Measurements from ENCODE around the gene GLYATL1.

The GLYATL1 gene, protein sequence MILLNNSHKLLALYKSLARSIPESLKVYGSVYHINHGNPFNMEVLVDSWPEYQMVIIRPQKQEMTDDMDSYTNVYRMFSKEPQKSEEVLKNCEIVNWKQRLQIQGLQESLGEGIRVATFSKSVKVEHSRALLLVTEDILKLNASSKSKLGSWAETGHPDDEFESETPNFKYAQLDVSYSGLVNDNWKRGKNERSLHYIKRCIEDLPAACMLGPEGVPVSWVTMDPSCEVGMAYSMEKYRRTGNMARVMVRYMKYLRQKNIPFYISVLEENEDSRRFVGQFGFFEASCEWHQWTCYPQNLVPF

DNA sequence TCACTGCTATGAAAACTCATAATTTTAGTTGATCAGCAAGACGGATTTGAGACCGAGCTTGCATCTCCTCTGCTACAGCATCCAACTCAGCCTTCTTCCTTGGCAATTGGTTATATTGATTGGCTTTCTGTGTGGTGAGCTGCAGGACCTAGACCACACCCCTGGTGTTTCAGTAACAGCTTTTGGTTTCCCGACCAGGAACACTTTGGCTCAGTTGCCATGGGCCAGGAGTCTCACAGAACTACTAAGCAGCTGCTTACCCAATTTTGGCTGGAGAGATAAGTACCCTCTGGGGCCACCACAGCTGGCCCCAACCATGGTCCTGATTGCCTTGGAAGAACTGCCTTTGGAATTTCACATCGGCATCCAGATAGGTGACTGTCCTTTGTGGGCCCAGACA, at the start of gene GLYATL1:
TSS of gene GLYATL1 (plus strand) at position 212 of the 400 bp plus-strand sequence. CDS start 7,600 bp downstream, outside the sequence.
- DNase-seq (ENCODE audit: low read depth in 2 of 2): no peak

DNA sequence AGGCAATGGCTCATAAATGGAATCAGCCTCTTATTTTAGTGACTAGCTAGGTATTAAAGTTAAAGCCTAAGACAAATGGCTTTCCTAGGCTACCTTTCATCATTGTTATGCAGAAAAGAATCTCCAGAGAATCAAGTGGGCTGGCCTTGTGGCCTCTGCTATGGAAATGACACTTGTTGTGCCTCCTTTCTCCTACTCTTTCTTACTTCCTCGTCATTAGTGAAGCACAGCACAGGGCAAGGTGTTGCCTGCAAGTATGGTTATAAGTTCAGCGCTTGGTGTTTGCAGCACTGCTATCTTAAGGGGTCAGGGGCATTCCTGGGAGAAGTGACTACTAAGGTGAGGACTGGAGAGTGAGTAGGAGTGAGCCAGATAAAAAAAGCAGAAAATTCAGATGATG, 45.4 kb upstream of the GLYATL1 start:
- DNase-seq (ENCODE audit: low read depth in 2 of 2): no peak

DNA sequence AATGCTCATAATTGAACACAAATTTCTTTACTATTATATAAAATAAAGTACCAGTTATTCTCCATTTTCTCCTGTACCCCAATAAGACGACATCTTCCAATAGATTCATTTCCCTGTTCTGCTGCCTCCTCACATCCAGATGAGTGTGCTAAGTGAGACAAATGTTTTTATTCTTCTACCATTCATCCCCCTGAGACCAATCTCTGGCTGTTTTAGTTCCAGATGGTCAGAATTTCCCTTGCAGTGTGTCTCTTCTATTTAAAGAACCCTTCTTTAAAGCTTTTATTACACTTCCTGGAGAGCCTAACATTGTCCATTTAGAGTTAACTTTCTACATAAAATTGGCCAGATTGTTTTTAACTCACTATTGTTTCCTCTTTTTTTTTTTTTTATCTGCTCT, 41.2 kb upstream of the GLYATL1 start:
- no peak for DNase-seq (ENCODE audit: low read depth in 2 of 2)

DNA sequence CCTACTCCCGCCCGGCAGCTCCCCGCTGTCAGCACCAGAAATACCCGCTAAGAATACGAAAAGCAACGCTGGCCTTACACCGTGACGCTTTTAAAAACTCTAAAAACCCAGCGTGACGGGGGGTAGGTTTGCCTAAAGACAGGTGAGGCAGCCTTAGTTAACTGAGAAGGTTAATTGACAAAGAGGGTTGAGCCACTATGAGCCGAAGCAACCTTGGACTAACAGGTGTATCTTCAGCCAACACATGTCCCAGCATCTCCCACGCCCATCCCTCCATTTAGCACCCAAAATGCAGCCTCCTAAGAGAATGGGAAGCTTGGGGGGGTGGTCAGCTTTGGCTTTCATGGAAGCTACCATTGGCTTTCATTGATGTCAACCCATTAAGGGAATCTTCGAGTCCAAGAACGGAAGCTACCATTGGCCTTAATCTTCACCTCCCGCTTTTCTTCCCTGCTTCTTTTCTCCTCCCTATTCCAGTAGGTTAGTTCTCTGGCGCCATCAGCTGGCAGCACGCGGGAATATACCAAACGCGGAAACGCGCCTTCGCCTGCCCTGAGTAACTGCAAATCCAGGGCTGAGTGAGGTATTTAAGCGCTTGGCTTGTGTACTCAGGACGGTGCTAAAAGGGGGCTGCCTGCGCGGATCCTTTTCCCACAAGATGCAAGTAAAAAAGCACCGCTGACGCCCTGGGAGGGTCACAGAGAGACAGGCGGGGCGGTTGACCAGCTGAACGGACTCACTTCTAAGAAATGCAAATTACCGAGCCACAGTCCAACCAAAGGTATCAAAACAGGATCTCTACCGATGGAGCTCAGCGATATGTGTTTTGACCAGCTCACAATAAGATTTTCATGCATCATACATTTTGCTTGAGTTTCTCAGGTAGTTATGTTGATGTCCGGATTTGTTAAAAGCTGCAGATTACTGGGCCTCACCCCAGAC, 38.5 kb upstream of the GLYATL1 start:
- no peak for DNase-seq (ENCODE audit: low read depth in 2 of 2)

DNA sequence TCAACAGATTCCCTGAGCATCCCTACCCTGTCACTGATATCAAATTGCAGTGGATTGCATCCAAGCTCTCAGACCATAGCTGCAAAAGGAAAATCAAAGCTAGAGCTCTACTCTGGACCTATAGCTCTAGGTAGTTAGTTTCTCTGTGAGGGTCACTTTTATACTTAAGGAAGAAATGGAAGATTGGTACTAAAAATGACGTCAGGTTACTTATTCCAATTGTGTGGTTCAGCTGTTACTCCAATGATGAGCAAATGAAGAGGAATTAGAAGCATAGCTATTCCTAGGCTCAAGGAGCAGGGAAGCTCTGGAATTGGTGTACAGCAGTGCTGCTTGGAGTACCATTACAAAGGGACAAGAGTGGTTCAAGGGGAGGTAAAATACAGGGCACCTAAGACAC, 36.4 kb upstream of the GLYATL1 start:
- no peak for DNase-seq (ENCODE audit: low read depth in 2 of 2)

DNA sequence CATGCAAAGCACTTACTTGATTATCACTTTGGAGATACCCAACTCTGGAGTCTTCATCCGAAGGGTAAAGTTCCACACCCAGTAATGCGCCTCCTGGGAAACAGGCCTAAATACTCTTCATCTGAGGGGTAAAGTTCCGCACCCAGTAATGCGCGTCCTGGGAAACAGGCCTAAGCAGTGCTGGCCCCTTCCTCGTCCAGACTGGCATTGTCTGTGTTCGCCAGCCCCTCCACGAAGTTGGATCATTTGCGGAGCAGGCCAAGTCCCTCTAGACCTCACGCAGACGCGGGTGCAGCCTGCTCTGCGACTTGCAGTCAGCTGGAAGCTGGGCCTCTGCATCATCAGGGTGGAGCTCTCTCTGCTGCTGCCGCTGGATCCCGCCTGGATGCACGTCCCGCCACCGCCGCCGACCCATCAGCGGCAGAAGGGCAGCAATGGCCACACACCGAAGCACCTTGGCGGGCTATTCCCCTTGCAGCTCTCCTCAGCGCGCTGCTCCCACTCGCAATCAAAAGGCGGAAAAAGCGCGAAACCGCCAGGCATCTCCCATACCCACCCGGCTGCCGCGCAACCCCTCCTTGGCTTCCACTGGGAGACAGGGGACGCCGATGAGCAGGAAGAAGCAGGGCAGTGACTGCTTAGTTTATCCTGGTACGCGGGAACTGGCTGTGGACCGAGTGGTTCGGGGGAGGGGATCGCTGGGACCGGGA, 34.1 kb upstream of the GLYATL1 start:
- no peak for DNase-seq (ENCODE audit: low read depth in 2 of 2)

DNA sequence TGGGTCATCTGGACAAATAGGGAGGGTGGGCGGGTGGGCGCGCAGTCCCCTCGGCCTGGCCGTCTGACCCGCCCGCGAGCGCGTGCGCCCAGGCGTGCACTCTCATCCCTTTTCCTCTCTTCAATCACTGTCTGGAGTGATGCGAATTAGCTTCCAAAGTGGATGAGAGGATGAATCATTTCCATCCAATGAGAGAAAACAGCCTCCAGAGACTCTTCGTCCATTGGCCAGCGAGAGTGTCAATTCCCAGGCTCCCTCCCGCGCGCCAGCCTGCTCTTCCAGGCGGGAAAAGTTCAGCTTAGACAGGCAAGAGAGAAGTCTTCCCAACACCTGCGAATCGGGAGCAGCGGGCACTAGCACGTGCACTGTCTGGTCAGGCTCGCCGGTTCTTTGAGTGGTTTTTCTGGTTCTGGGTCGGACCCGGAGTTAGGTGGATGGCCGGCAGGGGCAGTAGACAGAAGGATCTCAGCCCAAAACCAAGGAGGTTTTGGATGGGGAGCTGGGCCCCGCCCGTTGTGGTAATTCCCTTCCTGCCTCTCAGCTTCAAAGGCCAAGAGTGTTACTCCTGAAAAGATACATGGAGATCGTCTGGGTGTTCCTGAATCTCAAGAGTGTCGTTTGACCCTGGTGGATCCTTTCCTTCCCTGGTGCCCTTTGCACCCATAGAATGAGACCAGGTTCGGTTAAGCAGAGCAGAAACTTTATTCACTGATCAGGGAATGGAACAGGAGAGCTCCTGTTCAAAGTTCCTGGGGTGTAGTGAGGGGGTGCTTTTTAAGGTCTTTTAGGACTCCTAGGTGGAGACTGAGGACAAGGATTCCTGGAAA, 33.4 kb upstream of the GLYATL1 start:
- no peak for DNase-seq (ENCODE audit: low read depth in 2 of 2)

DNA sequence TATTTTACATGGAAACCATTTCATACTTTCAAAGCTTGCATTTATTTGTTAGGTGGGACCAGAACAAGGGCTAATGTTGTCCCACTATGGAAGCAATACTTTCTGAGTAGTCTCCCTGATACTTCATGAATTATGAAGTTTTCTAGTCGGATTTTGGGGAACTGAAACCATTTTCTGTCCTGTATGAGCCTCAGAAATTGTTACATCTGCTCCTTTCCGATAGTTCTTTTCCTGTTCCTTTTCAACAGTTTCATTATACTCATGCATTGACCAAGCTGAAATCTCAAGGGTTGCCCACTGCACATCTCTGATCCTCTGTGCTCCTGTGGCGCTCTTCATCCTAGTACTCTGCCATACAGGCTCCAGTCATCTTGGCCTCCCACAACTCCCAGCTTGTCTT, 31.5 kb upstream of the GLYATL1 start:
- no peak for DNase-seq (ENCODE audit: low read depth in 2 of 2)

DNA sequence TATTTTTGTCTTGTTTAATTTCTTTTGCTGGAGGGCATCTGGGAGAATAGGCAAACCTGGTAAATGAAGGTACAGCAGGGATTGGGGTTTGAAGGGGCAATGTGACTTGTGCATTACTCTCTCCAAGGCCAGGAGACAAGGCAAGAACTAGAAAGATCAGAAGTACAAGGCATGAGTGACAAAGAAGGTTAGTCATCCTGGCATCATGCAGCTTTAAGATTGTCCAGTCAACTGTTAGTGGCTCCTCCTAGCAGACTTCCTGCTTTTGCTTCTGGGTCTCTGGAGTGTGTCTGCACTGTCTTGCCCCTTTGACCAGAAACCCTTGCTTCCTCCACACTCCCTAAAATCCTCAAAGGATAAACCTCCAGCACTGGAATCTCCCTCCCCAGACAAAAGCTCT, 27.2 kb upstream of the GLYATL1 start:
- no peak for DNase-seq (ENCODE audit: low read depth in 2 of 2)

DNA sequence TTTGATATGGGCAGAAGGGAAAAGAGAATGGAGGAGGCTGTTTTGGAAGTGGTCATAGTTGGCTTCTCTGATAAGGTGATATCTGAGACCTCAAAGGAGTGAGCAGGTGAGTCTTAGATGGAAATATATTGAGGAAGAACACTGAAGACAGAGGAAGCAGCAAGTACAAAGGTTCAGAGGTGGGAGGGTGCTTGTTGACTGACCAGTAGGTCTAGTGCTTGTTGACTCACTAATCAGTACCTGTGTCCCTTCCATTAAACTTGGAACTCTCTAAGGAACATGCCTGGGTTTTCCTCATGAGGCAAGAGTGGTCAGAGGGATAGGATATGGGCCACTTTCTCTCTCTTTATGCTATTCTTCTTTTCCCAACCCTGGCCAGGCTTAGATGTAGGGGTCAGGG, 25.6 kb upstream of the GLYATL1 start:
- no peak for DNase-seq (ENCODE audit: low read depth in 2 of 2)

DNA sequence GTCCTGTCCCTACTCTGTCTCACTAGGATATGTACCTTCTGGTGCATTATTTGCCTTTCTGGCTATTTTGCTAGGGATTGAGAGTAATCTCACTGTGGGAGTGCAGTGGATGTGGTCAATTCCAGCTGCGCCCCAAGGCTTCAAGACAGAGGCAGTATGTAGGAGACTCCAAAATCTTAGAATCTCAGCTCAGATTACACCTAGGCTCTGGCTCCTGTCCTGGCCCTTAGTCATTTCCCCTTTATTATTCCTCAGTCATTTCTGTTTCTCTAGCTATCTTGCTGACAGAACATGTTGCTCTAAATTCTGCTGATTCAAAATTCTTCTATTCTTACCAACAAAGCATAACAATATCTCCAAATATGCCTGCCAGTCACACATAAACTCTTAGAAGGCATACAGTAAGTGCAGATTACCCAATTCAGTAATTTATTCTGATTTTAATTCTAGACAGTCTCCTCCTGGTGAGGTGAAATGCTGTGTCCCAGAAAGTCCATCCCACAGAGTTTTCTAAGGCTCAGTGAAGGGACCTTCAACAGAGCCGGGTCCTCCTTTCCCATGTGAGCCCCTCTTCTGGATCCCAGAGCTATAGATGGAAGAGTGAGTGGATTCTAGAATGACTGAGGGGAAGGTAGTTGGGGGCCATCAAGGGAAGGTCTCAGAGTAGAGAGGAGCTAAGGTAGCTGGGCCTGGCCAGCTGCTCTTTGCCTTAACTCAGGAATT, 24.3 kb upstream of the GLYATL1 start:
- no peak for DNase-seq (ENCODE audit: low read depth in 2 of 2)

DNA sequence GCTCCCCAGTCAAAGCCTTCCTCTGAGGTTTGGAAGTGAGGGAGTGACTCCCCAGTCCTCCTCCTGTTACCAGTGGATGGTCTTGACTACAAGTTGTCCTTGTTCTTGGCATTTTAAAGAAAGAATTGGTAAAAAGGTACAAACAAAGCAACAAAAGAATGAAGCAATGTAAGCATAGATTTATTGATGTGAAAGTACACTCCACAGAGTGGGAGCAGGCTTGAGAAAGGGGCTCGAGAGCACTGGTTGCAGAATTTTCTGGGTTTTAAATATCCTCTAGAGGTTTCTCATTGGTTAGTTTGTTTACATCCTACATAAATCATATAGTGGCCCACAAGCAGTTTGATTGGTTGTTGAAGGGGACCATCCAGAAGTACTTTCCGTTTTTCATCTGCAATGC, 22.7 kb upstream of the GLYATL1 start:
- no peak for DNase-seq (ENCODE audit: low read depth in 2 of 2)

DNA sequence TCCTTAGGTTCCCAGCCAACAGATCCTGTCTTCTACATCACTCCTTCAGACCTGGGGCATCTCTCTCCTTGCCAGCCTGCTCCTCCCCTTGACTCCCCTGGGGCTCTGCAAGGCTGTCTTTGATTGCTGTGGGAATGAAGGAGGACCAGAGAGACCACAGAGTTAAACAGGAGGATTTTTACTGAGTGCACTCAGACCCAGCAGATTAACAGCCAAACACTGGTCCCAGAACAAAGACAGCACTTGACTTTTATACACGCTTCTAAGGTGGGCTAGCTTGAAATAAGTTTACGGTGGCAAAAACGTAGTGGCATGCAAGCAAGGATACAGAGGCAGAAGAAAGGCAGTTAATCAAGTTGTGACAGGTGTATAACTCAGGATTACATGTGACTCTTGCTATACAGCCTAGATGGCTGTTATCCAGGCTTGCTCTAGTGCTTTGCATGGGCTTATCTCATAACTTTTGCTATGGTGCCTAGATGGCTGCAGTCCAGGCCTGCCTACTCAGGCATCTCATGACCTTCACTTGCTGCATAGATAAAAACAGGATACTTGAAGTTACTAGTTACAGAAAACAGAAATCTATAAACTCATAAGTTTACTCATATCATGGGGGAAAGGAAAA, 22.0 kb upstream of the GLYATL1 start:
- no peak for DNase-seq (ENCODE audit: low read depth in 2 of 2)

DNA sequence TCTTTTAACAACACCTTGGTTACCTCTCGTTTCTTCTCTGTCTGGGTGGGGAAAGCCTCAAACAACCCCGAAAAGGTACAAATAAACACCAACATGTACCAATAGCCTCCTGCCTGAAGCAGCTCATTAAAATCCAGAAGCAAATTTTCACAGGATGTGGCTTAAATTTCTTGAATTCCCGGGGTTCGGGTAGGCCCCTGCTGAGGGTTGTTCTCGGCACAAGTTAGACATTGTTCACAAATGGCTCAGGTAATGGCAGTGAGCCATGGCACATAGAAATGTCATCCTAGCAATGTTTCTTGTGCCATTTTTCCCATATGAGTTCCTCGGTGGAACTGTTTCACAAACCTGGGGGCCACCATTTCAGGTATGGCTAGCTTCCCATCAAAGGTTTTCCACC, 19.7 kb upstream of the GLYATL1 start:
- no peak for DNase-seq (ENCODE audit: low read depth in 2 of 2)

DNA sequence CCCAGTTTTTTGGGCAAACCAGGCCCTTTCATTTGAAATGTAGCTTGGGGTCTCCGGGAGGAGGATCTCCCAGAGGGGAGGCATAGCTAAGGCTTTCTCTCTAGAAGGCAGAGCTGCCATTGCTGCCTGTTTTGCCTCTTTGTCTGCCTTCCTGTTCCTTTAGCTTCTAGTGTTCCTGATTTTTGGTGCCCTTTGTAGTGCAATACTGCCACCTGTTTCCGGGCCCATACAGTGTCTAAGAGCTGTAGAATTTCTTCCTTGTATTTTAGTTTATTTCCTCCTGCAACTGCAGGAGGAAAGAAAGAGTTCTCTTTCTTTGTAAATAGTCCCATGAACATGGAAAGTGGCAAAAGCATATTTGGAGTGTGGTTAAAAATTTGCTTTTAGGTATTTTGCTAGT, 19.3 kb upstream of the GLYATL1 start:
- no peak for DNase-seq (ENCODE audit: low read depth in 2 of 2)

DNA sequence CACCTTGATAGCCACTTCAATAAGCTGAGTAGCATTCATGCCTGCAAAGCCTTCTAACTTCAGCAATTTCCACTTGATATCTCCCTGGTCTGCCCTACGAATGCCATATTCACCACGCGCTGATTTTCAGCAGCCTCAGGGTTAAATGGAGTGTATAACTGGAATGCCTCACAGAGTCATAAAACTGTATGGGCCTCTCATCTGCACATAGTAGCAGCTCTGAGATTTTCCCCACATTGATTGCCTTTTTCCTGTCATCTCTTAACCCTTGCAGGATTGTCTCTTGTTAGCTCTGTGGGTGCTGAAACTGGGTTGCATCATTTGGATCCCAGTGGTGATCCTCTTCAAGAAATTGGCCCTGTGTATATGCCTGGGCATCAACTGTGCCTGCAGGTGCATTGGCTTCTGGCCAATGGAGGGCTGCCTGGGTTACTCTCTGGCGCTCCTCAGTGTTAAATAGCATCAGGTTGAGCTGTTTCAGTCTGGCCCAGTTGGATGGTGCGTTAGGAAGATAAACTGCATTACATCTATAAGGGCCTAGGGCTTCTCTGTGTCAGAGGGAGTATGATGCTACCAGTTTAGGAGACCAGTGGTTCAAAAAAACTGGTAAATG, 17.4 kb upstream of the GLYATL1 start:
- no peak for DNase-seq (ENCODE audit: low read depth in 2 of 2)

DNA sequence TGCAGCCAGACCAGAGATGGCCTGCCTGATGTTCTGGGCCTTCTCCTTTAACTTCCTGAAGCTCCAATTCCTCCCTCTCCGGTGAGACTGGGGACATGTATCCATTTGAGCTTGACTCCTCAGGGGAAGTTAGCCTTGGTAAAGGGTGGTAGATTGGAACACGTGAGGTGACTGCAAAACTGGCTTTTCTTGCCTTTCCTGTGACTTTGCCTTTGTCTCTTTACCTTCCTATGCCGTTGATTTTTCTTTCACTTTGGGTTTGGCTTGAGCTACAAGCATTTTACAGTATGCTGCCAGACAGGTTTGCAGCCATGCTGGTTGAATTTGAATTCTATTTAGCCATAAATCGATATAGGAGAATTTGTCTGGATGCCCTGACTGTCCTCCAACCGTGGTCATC, 16.8 kb upstream of the GLYATL1 start:
- no peak for DNase-seq (ENCODE audit: low read depth in 2 of 2)

DNA sequence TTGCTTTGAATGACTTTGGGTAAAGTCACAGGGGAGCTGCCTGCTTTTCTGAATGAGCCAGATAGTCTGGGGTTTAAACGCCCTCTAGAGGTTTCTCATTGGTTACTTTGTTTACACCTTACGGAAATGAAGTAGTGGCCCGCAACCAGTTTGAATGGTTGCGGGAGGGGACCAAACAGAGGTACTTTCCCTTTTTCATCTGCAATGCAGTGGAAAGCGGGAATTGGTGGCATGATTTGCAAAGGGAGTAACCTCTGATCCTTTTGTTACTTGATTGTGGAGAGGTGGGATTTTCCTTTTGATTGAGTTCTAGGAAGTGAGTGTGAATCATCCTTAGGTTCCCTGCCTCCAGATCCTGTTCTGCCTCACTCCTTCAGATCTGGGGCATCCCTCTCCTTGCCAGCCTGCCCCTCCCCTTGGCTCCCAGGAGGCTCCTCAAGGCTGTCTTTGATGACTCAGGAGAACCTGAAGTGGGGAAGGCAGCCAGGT, 15.9 kb upstream of the GLYATL1 start:
- no peak for DNase-seq (ENCODE audit: low read depth in 2 of 2)

DNA sequence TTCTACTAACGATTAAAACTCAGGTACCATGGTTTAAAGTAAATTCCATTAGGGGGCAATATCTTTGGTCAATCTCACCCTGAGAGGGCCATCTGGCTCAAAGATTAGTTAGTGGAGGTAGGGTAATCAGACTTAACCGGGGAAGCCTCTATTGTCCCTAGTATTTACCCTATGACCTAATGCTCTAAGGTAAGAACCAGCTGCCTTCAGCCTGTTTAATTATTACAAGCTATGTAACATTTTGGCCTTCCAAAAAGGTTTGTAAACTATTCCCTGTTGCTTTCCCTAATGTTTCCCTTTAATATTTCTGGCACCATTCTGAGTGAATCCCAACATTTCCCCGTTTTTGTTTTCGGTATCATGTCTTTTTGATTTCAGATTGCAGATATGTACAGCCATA, 15.1 kb upstream of the GLYATL1 start:
- DNase-seq (ENCODE audit: low read depth in 2 of 2): no peak

DNA sequence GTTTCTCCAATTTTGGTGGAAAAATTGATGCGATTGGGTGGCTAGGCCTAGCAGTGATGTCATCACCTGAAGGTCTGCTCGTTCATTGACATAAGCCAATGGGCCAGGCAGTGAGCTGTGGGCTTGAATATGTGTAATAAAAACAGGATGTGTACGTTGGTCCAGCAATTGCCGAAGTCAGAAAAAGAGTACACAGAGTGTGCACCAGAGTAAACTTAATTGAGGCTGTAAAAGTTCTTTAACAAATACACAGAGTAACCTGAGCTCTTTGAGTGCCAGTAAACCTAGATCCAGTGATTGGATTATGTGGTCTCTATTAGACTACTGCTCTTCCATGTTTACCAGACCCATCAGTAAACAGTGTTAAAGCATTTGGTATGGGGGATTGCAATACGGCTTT, 13.0 kb upstream of the GLYATL1 start:
- no peak for DNase-seq (ENCODE audit: low read depth in 2 of 2)

All from stimulated activated CD4-positive, alpha-beta T cell treated with anti-CD3 and anti-CD28 coated beads, Interleukin-1b, Interleukin-23, amount 100 ng/mL, for 4 hours (primary cell).